Measurements from ENCODE around the gene C20orf204.
"Not testable (repeated sequence)": the region's sequence is repeated elsewhere in the genome, so short reads cannot be mapped to it uniquely, and the experiment has no call there.

C20orf204 gene

GRCh38 chr20:64011366-64011779, 24.6 kb upstream of the C20orf204 start:
- Histone ChIP-seq H3K27ac (ENCODE audit: low read length) (no peak overlapping the region), H2AFZ (ENCODE audit: low read length) (no peak overlapping the region), H3K9me3 (replicated peaks; ENCODE audit: insufficient read depth, low read length) (no peaks in the 10 kb centered on the region), H4K20me1 (ENCODE audit: insufficient read depth, low read length) (no peaks in the 10 kb centered on the region), H3F3A (ENCODE audit: insufficient read depth, low read length) (no peaks in the 10 kb centered on the region), H3K4me3 (ENCODE audit: low read length) (no peak overlapping the region), H3K79me2 (ENCODE audit: low read length) (peaks cover 8% of the 10 kb centered on the region), H3K4me2 (ENCODE audit: low read depth, low read length) (no peak overlapping the region), H3K27me3 (replicated peaks; ENCODE audit: insufficient read depth, low read length) (no peaks in the 10 kb centered on the region), H3K36me3 (replicated peaks; ENCODE audit: insufficient read depth, low read length) (peaks cover 18% of the 10 kb centered on the region), H3K4me1 (ENCODE audit: low read length) (no peaks in the 10 kb centered on the region), H3K9ac (ENCODE audit: low read length) (no peak overlapping the region), H3K9me2 (replicated peaks; ENCODE audit: insufficient read depth, low read length) (no peaks in the 10 kb centered on the region)
- DNase-seq = no peak
- no peak for TF ChIP-seq EZH2 (optimal IDR thresholded peaks at IDR 0.05; ENCODE audit: low read depth, low read length)
- no peak for TF ChIP-seq EZH2phosphoT487 (IDR thresholded peaks at IDR 0.05; ENCODE audit: low read length)
- no peak for TF ChIP-seq CTCF (IDR thresholded peaks at IDR 0.05; ENCODE audit: low read length)

- H3K4me1 ChIP-seq (ENCODE audit: low read length); DNase-seq; H3K27ac ChIP-seq (ENCODE audit: low read length); H2AFZ ChIP-seq (ENCODE audit: low read length); H3F3A ChIP-seq (ENCODE audit: insufficient read depth, low read length); H4K20me1 ChIP-seq (ENCODE audit: insufficient read depth, low read length); H3K9me2 ChIP-seq (replicated peaks; ENCODE audit: insufficient read depth, low read length); H3K9me3 ChIP-seq (replicated peaks; ENCODE audit: insufficient read depth, low read length); H3K79me2 ChIP-seq (ENCODE audit: low read length); H3K4me2 ChIP-seq (ENCODE audit: low read depth, low read length); H3K4me3 ChIP-seq (ENCODE audit: low read length); H3K27me3 ChIP-seq (replicated peaks; ENCODE audit: insufficient read depth, low read length); H3K9ac ChIP-seq (ENCODE audit: low read length): not testable (repeated sequence)
- H3K36me3 ChIP-seq (replicated peaks; ENCODE audit: insufficient read depth, low read length) = peaks cover 18% of the 10 kb centered on the region
Observed at GRCh38 chr20:64012385-64013154, 23.4 kb upstream of the C20orf204 start.

GRCh38 chr20:64015635-64016034, 20.3 kb upstream of the C20orf204 start:
- no peak for DNase-seq
- TF ChIP-seq EZH2 (optimal IDR thresholded peaks at IDR 0.05; ENCODE audit: low read depth, low read length) (no peak), CTCF (IDR thresholded peaks at IDR 0.05; ENCODE audit: low read length) (no peak), EZH2phosphoT487 (IDR thresholded peaks at IDR 0.05; ENCODE audit: low read length) (no peak)
- peaks cover 4% of the 10 kb centered on the region for H3K36me3 ChIP-seq (replicated peaks; ENCODE audit: insufficient read depth, low read length)

More at GRCh38 chr20:64015635-64016034, 20.3 kb upstream of the C20orf204 start:
- Histone ChIP-seq H3K4me1 (ENCODE audit: low read length) (no peaks in the 10 kb centered on the region), H3K9me3 (replicated peaks; ENCODE audit: insufficient read depth, low read length) (no peaks in the 10 kb centered on the region), H3F3A (ENCODE audit: insufficient read depth, low read length) (no peaks in the 10 kb centered on the region), H2AFZ (ENCODE audit: low read length) (no peak overlapping the region), H3K4me2 (ENCODE audit: low read depth, low read length) (no peak overlapping the region), H3K79me2 (ENCODE audit: low read length) (no peaks in the 10 kb centered on the region; the same call in 1 of the 2 replicates), H3K9ac (ENCODE audit: low read length) (no peak overlapping the region), H3K9me2 (replicated peaks; ENCODE audit: insufficient read depth, low read length) (no peaks in the 10 kb centered on the region), H3K27ac (ENCODE audit: low read length) (no peak overlapping the region), H3K4me3 (ENCODE audit: low read length) (no peak overlapping the region), H4K20me1 (ENCODE audit: insufficient read depth, low read length) (no peaks in the 10 kb centered on the region), H3K27me3 (replicated peaks; ENCODE audit: insufficient read depth, low read length) (no peaks in the 10 kb centered on the region)

All from MM.1S (cell line).